GM12878 (cell line): Measurements from ENCODE around the gene XIRP1. TPM values are rescaled to one million over a fixed set of nuclear protein-coding genes. Genes with fewer than 3 reads are reported as not detected.

ENCODE experiments used
- ATAC-seq: fragments of 200-7000 bp; cut with Tn5 transposase; 3 replicates; pipeline ENCODE4 v1.9.1; 2020; ENCODE audit warnings: mild to moderate bottlenecking, moderate library complexity
- BruUV-seq: library from RNA; stranded (reverse); fragments of 400-500 nt; replicated peaks from 2 replicates; lab custom pipeline; 2021; lab: Mats Ljungman, UMichigan
- CTCF ChIA-PET: fragments of 300-600 bp; sonication (Branson Sonifier 250); formaldehyde crosslinking; extraction: SDS; loops from one replicate; lab custom pipeline; 2021; ENCODE audit warnings: inconsistent platforms; lab: Yijun Ruan, JAX
- POLR2A ChIA-PET: fragments of 350-600 bp; formaldehyde crosslinking; extraction: SDS; loops from one replicate; lab custom pipeline; 2021; ENCODE audit warnings: inconsistent platforms; lab: Charles Lee
- RAD21 ChIA-PET: fragments of 300-600 bp; sonication (Branson Sonifier 250); formaldehyde crosslinking; loops from one replicate; lab custom pipeline; 2023; ENCODE audit warnings: antibody characterized with exemption; ENCODE audit not compliant: unreplicated experiment; lab: Charles Lee
- SMC1A ChIA-PET: fragments of 300-600 bp; sonication (Branson Sonifier 250); formaldehyde crosslinking; loops from one replicate; lab custom pipeline; 2023; ENCODE audit not compliant: unreplicated experiment, uncharacterized antibody; lab: Charles Lee
- DNase-seq: peaks from one replicate; pipeline ENCODE4 v3.0.0-alpha.2; 2011; ENCODE audit warnings: low read depth, low spot score
- FAIRE-seq: peaks from 3 replicates; lab custom pipeline; 2011; peaks lifted over from hg19 to GRCh38; lab: Jason Lieb, UNC
- H2AFZ ChIP-seq: 2 replicates; pipeline ENCODE4 v1.6.0; 2011; ENCODE audit warnings: low read depth, low read length, control low read depth; ENCODE audit not compliant: control insufficient read depth
- H3K27ac ChIP-seq: 2 replicates; pipeline ENCODE4 v1.5.1; 2011; ENCODE audit warnings: control low read depth; ENCODE audit not compliant: control insufficient read depth, insufficient read depth
- H3K27me3 ChIP-seq, 2 experiments: replicated peaks in 1 of 2; 2 replicates each; pipeline versions ENCODE4 v1.6.0 to v1.6.1; 2011; ENCODE audit warnings: low read length in 1 of 2; ENCODE audit not compliant: control insufficient read depth in 2 of 2, insufficient read depth in 2 of 2
- H3K36me3 ChIP-seq, 2 experiments: 2 replicates each; pipeline ENCODE4 v1.5.1; 2011; ENCODE audit warnings: low read length in 1 of 2; ENCODE audit not compliant: control insufficient read depth in 2 of 2, insufficient read depth in 2 of 2
- H3K4me1 ChIP-seq: 2 replicates; pipeline ENCODE4 v1.6.1; 2011; ENCODE audit warnings: mild to moderate bottlenecking, low read length, moderate library complexity, mixed read lengths; ENCODE audit not compliant: control insufficient read depth, insufficient read depth
- H3K4me2 ChIP-seq: 2 replicates; pipeline ENCODE4 v1.6.0; 2011; ENCODE audit warnings: control low read depth; ENCODE audit not compliant: control insufficient read depth, insufficient read depth
- H3K4me3 ChIP-seq: fragments of 200-600 bp; sonication (generic); 2 replicates; pipeline ENCODE4 v1.5.1; 2016
- H3K79me2 ChIP-seq: 2 replicates; pipeline ENCODE4 v1.6.0; 2011; ENCODE audit warnings: low read length; ENCODE audit not compliant: control insufficient read depth, insufficient read depth
- H3K9ac ChIP-seq: 2 replicates; pipeline ENCODE4 v1.8.0; 2011; ENCODE audit warnings: low read length, control low read depth, mixed read lengths; ENCODE audit not compliant: control insufficient read depth, insufficient read depth
- H3K9me3 ChIP-seq: replicated peaks from 3 replicates; pipeline ENCODE4 v1.5.1; 2011; ENCODE audit warnings: mild to moderate bottlenecking, low read length; ENCODE audit not compliant: control insufficient read depth, insufficient read depth
- H4K20me1 ChIP-seq: 2 replicates; pipeline ENCODE4 v1.6.0; 2011; ENCODE audit not compliant: control insufficient read depth, insufficient read depth
- BCL11A ChIP-seq: IDR thresholded peaks from 2 replicates; pipeline ENCODE4 v1.6.1; 2011; ENCODE audit warnings: low read depth, low read length
- BHLHE40 ChIP-seq, 2 experiments: fragments of 450-650 bp in 1 of 2; IDR thresholded peaks; 2 replicates each; pipeline ENCODE4 v1.6.1; 2011 to 2017; ENCODE audit warnings: low read depth in 2 of 2, borderline replicate concordance in 1 of 2, improper control_type of control experiment in 1 of 2, low read length in 1 of 2, mild to moderate bottlenecking in 1 of 2
- CTCF ChIP-seq, 3 experiments: IDR thresholded peaks in 2 of 3; conservative IDR thresholded peaks in 1 of 3; 2 replicates each; pipeline ENCODE4 v1.5.1; 2011; ENCODE audit warnings: low read depth in 3 of 3, low read length in 3 of 3, mild to moderate bottlenecking in 3 of 3, control low read depth in 2 of 3, moderate library complexity in 2 of 3, inconsistent platforms in 1 of 3, mixed read lengths in 1 of 3; ENCODE audit not compliant: control insufficient read depth in 2 of 3, insufficient read depth in 1 of 3; ENCODE audit errors: extremely low read depth in 1 of 3
- HDGF ChIP-seq: fragments of 450-650 bp; IDR thresholded peaks from 2 replicates; pipeline ENCODE4 v1.6.1; 2016; ENCODE audit warnings: antibody characterized with exemption
- IRF5 ChIP-seq: fragments of 450-650 bp; IDR thresholded peaks from 2 replicates; pipeline ENCODE4 v1.6.1; 2017; ENCODE audit warnings: borderline replicate concordance
- JUNB ChIP-seq: IDR thresholded peaks from 2 replicates; pipeline ENCODE4 v1.6.1; 2016; ENCODE audit warnings: antibody characterized with exemption, mild to moderate bottlenecking
- MYC ChIP-seq: IDR thresholded peaks from 2 replicates; pipeline ENCODE4 v1.6.1; 2011; ENCODE audit warnings: mild to moderate bottlenecking, low read length, moderate library complexity, inconsistent platforms; ENCODE audit not compliant: insufficient read depth, insufficient replicate concordance, insufficient read length, severe bottlenecking
- NBN ChIP-seq: fragments of 450-650 bp; IDR thresholded peaks from 2 replicates; pipeline ENCODE4 v1.6.1; 2016
- NR2F1 ChIP-seq: fragments of 450-650 bp; conservative IDR thresholded peaks from 2 replicates; pipeline ENCODE4 v1.6.1; 2017; ENCODE audit warnings: mild to moderate bottlenecking
- PKNOX1 ChIP-seq: fragments of 450-650 bp; IDR thresholded peaks from 2 replicates; pipeline ENCODE4 v1.6.1; 2016; ENCODE audit warnings: mild to moderate bottlenecking
- POLR2AphosphoS5 ChIP-seq: IDR thresholded peaks from 2 replicates; pipeline ENCODE4 v1.6.1; 2011; ENCODE audit warnings: mild to moderate bottlenecking, low read length, inconsistent platforms
- SMARCA5 ChIP-seq: fragments of 450-650 bp; IDR thresholded peaks from 2 replicates; pipeline ENCODE4 v1.6.1; 2017; ENCODE audit warnings: mild to moderate bottlenecking
- SPI1 ChIP-seq: IDR thresholded peaks from 2 replicates; pipeline ENCODE4 v1.6.1; 2011; ENCODE audit warnings: low read depth, mild to moderate bottlenecking, low read length, moderate library complexity, borderline replicate concordance; ENCODE audit not compliant: insufficient read depth
- ZNF687 ChIP-seq: fragments of 450-650 bp; IDR thresholded peaks from 2 replicates; pipeline ENCODE4 v1.6.1; 2017; ENCODE audit warnings: mild to moderate bottlenecking, moderate library complexity
- WGBS: methylation state at CpG from one replicate; pipeline ENCODE4 v1.1.6; 2016; ENCODE audit warnings: low lambda C conversion rate; ENCODE audit not compliant: insufficient replicate concordance, insufficient coverage; ENCODE audit errors: missing lambda C conversion rate; 5-methylcytosine and 5-hydroxymethylcytosine counted together
- in situ Hi-C: fragments of 300-500 bp; cut with MboI; formaldehyde crosslinking; loops from 9 replicates; pipeline ENCODE4 v1.14.3; 2018; ENCODE audit warnings: mixed read lengths
- intact Hi-C: fragments of 100-400 bp; cut with micrococcal nuclease; formaldehyde crosslinking; loops from one replicate; pipeline ENCODE4 v1.14.2; 2022; ENCODE audit not compliant: unreplicated experiment
- polyA plus RNA-seq, 11 experiments: library from polyadenylated mRNA; depleted of rRNA in 4 of 11; unstranded in 6 of 11; stranded (reverse) in 5 of 11; fragments of >200 nt; fragmentation: Nextera tagmentation in 4 of 11; fragmentation: Illumina TruSeq in 1 of 11; extraction: Ambion mirVana in 4 of 11; extraction: Trizol in 1 of 11; gene quantifications; 1 replicate in 1 of 11; 2 replicates in 10 of 11; pipeline versions ENCODE4 v1.2.1 to v1.2.3, GENCODE V29; 2011 to 2016; ENCODE audit warnings: inconsistent platforms in 2 of 11, missing spikeins in 2 of 11, low read depth in 1 of 11
- total RNA-seq, 4 experiments: library from RNA; depleted of rRNA in 3 of 4; stranded (reverse); fragments of >200 nt in 3 of 4; fragmentation: Illumina TruSeq in 1 of 4; extraction: Trizol in 1 of 4; gene quantifications; 2 replicates each; pipeline versions ENCODE4 v1.2.1 to v1.2.3, GENCODE V29; 2013 to 2021

Gene XIRP1
- total and polyA plus RNA-seq, 10 of the 15 experiments (the other 5 are each of a cell fraction or from before 2014, with no cell fraction given): 0.03 to 0.38 (median 0.08) TPM; not detected in 1

GRCh38 chr3:39148435-39149058, 43.8 kb downstream of the XIRP1 start:
- peaks cover 45% of the 10 kb centered on the region for H3K4me1 ChIP-seq
- peaks cover 4 to 12% of the 10 kb centered on the region in 2 experiments for H3K36me3 ChIP-seq
- intact Hi-C loops (no loop called here), in situ Hi-C loops (no loop called here)
- H3K4me2 ChIP-seq: peak overlapping the region; percentile 97
- peak overlapping the region; percentile 85 for H3K9ac ChIP-seq
- H2AFZ ChIP-seq: peak overlapping the region; percentile 9
- DNase-seq: no peak
- H3K27ac ChIP-seq: peak overlapping the region; percentile 99
- no TSS peak for BruUV-seq
- no peaks in the 10 kb centered on the region for H3K27me3 ChIP-seq
- RAD21 ChIA-PET: interaction anchor here (0.6 to 2.0 kb wide), 9 partner anchors 10 to 147 kb away, joined by 3 to 6 read pairs (median 4); partner anchors contain the start of genes GORASP1 and TTC21A
- WGBS: 7% methylated on average over 9 of the region's 9 CpGs
- CTCF ChIA-PET: interaction anchor here (0.7 to 4.4 kb wide), 5 partner anchors 21 to 48 kb away, joined by 3 to 27 read pairs (median 10); no protein-coding TSS in a partner anchor
- H3K4me3 ChIP-seq: peak overlapping the region; percentile 85; the same call in 1 of the 2 replicates
- SMC1A ChIA-PET: interaction anchor here (1.2 to 4.9 kb wide), 10 partner anchors 15 to 143 kb away, joined by 3 to 20 read pairs (median 6); no protein-coding TSS in a partner anchor
- peak; percentile 7 for FAIRE-seq
- no peaks in the 10 kb centered on the region; the same call in 1 of the 2 replicates for H4K20me1 ChIP-seq
- H3K79me2 ChIP-seq: peaks cover 83% of the 10 kb centered on the region
- POLR2A ChIA-PET: interaction anchor here (0.6 to 2.5 kb wide), 3 partner anchors 40 to 147 kb away, joined by 3 to 11 read pairs (median 4); no protein-coding TSS in a partner anchor
- H3K9me3 ChIP-seq: no peaks in the 10 kb centered on the region
- ATAC-seq: no peak
- 0 out of 2 replicates have a peak, but pooled peaks have one; percentile 13 for TF ChIP-seq NR2F1
- peak; percentile 44; the same call in 1 of the 2 replicates for TF ChIP-seq SPI1
- TF ChIP-seq MYC: no peak
- TF ChIP-seq NBN: peak; percentile 10; the same call in 1 of the 2 replicates
- no peak for TF ChIP-seq BCL11A
- TF ChIP-seq POLR2AphosphoS5: peak; percentile 12
- peak; percentile 73 for TF ChIP-seq ZNF687
- peak; percentile 50; the same call in 1 of the 2 replicates for TF ChIP-seq PKNOX1
- peak; percentile 84 for TF ChIP-seq HDGF
- TF ChIP-seq BHLHE40 (IDR thresholded peaks at IDR 0.05; ENCODE audit: borderline replicate concordance in 1 of 2, low read depth in 2 of 2, low read length in 1 of 2): no peak
- 0 out of 6 replicates have a peak, but pooled peaks of 1 of the 3 experiments have one; percentile 10 for TF ChIP-seq CTCF (IDR thresholded peaks at IDR 0.05 in 2 of 3, conservative IDR thresholded peaks at IDR 0.05 in 1 of 3; ENCODE audit: control insufficient read depth in 2 of 3, extremely low read depth in 1 of 3, insufficient read depth in 1 of 3, low read depth in 3 of 3, low read length in 3 of 3)
- TF ChIP-seq JUNB: 0 out of 2 replicates have a peak, but pooled peaks have one; percentile 10
- TF ChIP-seq IRF5: no peak
- peak; percentile 76; the same call in 1 of the 2 replicates for TF ChIP-seq SMARCA5
